ENCODE data around the gene SAMD3.

SAMD3 gene

GRCh38 chr6:130216620-130217019, 6.1 kb downstream of the SAMD3 start:
- Histone ChIP-seq H3K9me3 (ENCODE audit: severe bottlenecking) (no peaks in the 10 kb centered on the region), H3K4me3 (ENCODE audit: low read depth, low read length) (no peak overlapping the region), H3K27ac (no peak overlapping the region), H3K27me3 (ENCODE audit: insufficient read depth, low read depth, severe bottlenecking) (no peaks in the 10 kb centered on the region), H3K36me3 (no peaks in the 10 kb centered on the region)
- TF ChIP-seq, protein P1, sequence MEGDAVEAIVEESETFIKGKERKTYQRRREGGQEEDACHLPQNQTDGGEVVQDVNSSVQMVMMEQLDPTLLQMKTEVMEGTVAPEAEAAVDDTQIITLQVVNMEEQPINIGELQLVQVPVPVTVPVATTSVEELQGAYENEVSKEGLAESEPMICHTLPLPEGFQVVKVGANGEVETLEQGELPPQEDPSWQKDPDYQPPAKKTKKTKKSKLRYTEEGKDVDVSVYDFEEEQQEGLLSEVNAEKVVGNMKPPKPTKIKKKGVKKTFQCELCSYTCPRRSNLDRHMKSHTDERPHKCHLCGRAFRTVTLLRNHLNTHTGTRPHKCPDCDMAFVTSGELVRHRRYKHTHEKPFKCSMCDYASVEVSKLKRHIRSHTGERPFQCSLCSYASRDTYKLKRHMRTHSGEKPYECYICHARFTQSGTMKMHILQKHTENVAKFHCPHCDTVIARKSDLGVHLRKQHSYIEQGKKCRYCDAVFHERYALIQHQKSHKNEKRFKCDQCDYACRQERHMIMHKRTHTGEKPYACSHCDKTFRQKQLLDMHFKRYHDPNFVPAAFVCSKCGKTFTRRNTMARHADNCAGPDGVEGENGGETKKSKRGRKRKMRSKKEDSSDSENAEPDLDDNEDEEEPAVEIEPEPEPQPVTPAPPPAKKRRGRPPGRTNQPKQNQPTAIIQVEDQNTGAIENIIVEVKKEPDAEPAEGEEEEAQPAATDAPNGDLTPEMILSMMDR (IDR thresholded peaks at IDR 0.05; ENCODE audit: low read depth, low read length), result no peak
- no peak for DNase-seq

- Histone ChIP-seq H3K36me3 (no peaks in the 10 kb centered on the region), H3K4me3 (ENCODE audit: low read depth, low read length) (no peak overlapping the region), H3K27me3 (ENCODE audit: insufficient read depth, low read depth, severe bottlenecking) (no peaks in the 10 kb centered on the region), H3K9me3 (ENCODE audit: severe bottlenecking) (no peaks in the 10 kb centered on the region), H3K27ac (no peak overlapping the region)
- TF ChIP-seq, protein P1 (IDR thresholded peaks at IDR 0.05; ENCODE audit: low read depth, low read length), result no peak
- no peak for DNase-seq
These were observed 7.2 kb downstream of the SAMD3 start for GRCh38 chr6:130215526-130215925.

GRCh38 chr6:130212215-130212874, 10.4 kb downstream of the SAMD3 start:
- Histone ChIP-seq H3K27ac (no peak overlapping the region), H3K36me3 (no peaks in the 10 kb centered on the region), H3K9me3 (ENCODE audit: severe bottlenecking) (no peaks in the 10 kb centered on the region), H3K4me3 (ENCODE audit: low read depth, low read length) (no peak overlapping the region), H3K27me3 (ENCODE audit: insufficient read depth, low read depth, severe bottlenecking) (no peaks in the 10 kb centered on the region)
- no peak for DNase-seq
- TF ChIP-seq, protein P1 (IDR thresholded peaks at IDR 0.05; ENCODE audit: low read depth, low read length), result no peak

DNA sequence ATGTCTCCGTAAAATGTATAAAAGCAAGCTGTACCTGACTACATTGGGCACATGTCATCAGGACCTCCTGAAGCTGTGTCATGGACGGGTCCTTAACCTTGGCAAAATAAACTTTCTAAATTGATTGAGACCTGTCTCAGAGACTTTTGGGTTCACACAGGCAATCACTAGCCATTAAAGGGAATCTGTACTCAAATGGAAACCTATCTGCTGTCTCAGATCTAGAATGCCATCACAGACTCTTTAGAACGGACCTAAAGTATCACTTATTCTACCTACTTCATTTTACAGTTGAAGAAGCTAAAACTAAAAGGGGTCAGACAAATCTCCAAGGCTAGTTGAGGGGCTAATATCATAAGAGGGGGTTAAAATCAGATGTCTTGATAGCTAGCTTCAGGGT, 11.1 kb downstream of the SAMD3 start:
- Histone ChIP-seq H3K27me3 (ENCODE audit: insufficient read depth, low read depth, severe bottlenecking) (no peaks in the 10 kb centered on the region), H3K27ac (no peak overlapping the region), H3K4me3 (ENCODE audit: low read depth, low read length) (no peak overlapping the region), H3K36me3 (no peaks in the 10 kb centered on the region), H3K9me3 (ENCODE audit: severe bottlenecking) (no peaks in the 10 kb centered on the region)
- no peak for DNase-seq
- TF ChIP-seq, protein P1 (IDR thresholded peaks at IDR 0.05; ENCODE audit: low read depth, low read length), result no peak

DNA sequence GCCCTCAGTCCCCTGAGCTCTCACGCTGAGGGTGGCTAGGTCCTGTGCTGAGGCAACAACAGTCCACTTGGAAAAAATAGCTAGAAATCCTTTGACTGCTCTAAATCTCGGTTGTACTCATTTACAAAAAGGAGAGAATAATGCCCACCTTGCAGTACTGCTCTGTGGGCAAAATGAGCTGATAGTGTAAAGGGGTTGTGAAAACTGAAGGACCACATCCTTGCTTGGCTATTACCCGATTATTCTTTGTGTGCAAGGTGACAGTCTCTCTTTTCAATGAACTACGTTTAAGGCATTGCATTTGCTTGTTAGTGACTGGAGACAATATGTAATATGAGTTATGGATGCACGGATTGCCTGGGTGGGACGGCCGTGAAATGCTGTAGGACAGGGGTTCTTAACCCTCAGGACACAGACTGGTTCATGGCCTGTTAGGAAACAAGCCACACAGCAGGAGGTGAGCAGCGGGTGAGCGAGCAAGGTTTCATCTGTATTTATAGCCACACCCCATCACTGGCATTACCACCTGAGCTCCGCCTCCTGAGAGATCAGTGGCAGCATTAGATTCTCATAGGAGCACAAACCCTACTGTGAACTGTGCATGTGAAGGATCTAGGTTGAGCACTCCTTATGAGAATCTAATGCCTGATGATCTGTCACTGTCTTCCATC, 14.6 kb downstream of the SAMD3 start:
- H3K27me3 ChIP-seq (ENCODE audit: insufficient read depth, low read depth, severe bottlenecking), result no peaks in the 10 kb centered on the region

More for the DNA sequence above, 14.6 kb downstream of the SAMD3 start:
- TF ChIP-seq, protein P1 (IDR thresholded peaks at IDR 0.05; ENCODE audit: low read depth, low read length), result no peak
- Histone ChIP-seq H3K9me3 (ENCODE audit: severe bottlenecking) (no peaks in the 10 kb centered on the region), H3K36me3 (no peaks in the 10 kb centered on the region), H3K27ac (no peak overlapping the region), H3K4me3 (ENCODE audit: low read depth, low read length) (no peak overlapping the region)
- DNase-seq, result no peak

Data from WERI-Rb-1 (cell line).